Measurements from ENCODE around the gene TRIM52.

- TF ChIP-seq CTCF (IDR thresholded peaks at IDR 0.05; ENCODE audit: low read length) = no peak
- no peak for TF ChIP-seq EZH2 (IDR thresholded peaks at IDR 0.05; ENCODE audit: borderline replicate concordance, low read length)
These were observed 30.9 kb downstream of the TRIM52 start for GRCh38 chr5:181229996-181230395.

Data from OCI-LY1 (cell line).